ENCODE data around the gene PPM1L. TPM values are rescaled to one million over a fixed set of nuclear protein-coding genes. Genes with fewer than 3 reads are reported as not detected.
A peak's percentile ranks its signal among the peaks of the same experiment; 100 is the strongest.

PPM1L gene
- total RNA-seq, 1 experiment from 2014 or later, result 13.2 TPM

DNA sequence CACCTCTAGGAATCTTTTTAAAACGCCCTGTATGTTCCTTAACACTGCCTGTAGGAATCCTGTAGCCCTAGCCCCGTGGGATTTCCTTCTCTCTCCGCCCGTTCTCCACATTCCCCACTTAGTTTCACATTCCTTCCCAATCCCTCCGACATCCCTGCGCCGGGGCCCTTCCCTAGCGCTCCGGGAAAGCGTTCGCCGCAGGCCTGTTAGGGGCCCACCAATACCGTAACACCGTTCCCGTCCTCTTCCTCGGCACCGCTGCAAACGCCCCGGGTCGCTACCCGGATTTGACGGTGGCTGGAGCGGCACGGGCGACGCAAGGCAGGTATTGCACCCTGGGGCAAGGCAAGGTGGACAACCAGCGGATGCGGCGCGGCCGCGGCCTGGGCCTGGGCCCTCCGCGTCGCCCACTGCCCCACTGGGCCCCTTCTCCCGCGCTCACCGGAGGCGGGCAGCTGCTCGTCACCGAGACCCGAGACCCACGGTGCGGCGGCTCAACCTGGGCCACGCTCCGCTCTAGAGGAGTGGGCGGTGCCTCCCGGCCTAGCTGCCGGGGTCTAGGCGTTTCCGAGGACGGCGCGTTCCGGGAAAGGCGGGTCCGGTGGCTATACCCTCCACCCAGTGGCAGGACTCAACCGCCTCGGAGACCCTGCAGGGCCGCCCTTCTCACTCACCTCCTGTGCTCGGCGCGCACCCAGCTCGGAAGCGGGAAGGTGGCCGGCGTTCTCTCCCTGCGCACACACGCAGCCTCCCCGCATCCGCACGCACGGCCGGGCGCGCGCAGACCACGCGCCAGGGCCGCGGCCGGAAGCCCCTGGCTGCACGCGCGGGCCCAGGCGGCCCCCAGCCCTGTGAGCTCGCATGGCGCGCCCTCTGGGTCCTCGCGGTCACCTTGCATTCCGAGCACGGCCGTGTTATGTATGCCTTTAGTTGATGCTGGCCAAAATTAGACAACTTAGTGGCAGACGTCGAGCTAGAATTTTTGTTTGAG is 348.8 kb downstream of the PPM1L start, which contains the start of gene B3GALNT1:
Gene B3GALNT1, minus strand, starts transcription at position 789 of the 991 bp plus-strand sequence. CDS start 18,595 bp downstream, outside the sequence.
- Histone ChIP-seq H3K9me3 (ENCODE audit: control insufficient read depth in 1 of 2, insufficient read depth in 1 of 2, low read depth in 1 of 2, low read length in 2 of 2) (no peaks in the 10 kb centered on the region), H3K9me2 (ENCODE audit: insufficient read depth) (no peaks in the 10 kb centered on the region), H3K9ac (ENCODE audit: low read length) (peak within 1 kb of the TSS; percentile 61), H3K79me2 (ENCODE audit: insufficient read depth, low read length) (no peaks in the 10 kb centered on the region), H2AFZ (ENCODE audit: low read depth, low read length, poor library complexity, severe bottlenecking) (peak within 1 kb of the TSS; percentile 3), H3K4me1 (ENCODE audit: control insufficient read depth in 1 of 2, insufficient read depth in 2 of 2, low read length in 2 of 2) (peaks cover 3 to 24% of the 10 kb centered on the region in 2 experiments; a peak in 3 of 4 replicates), H3K4me2 (ENCODE audit: low read length) (peak within 1 kb of the TSS; percentile 68), H3K27me3 (ENCODE audit: insufficient read depth, low read length) (no peaks in the 10 kb centered on the region), H3K4me3 (replicated peaks in 1 of 2; ENCODE audit: low read depth in 1 of 2, low read length in 2 of 2) (peak within 1 kb of the TSS; percentile 50 to 58), H4K20me1 (ENCODE audit: insufficient read depth) (no peaks in the 10 kb centered on the region), H3K27ac (ENCODE audit: low read depth, low read length) (peak within 1 kb of the TSS; percentile 60), H3K36me3 (ENCODE audit: control insufficient read depth in 1 of 2, insufficient read depth in 2 of 2, low read length in 2 of 2) (no peaks in the 10 kb centered on the region)
- intact Hi-C loops (cut with micrococcal nuclease), result no loop called here
- no peak for DNase-seq (ENCODE audit: low read depth, low spot score)
- ChIA-PET CTCF (interaction anchor here (2.3 kb wide), 1 partner anchor 8 kb away, joined by 8 read pairs; no protein-coding TSS in a partner anchor), POLR2A (no interaction called here), RAD21 (ENCODE audit: low non-redundant PET in 1 of 2, low total read pairs in 2 of 2, uncharacterized antibody in 2 of 2, unreplicated experiment in 2 of 2) (no interaction called here)
- peak; percentile 79 for ATAC-seq
- no TSS peak for BruUV-seq (replicated peaks)
- no peak for TF ChIP-seq POLR2A (IDR thresholded peaks at IDR 0.05; ENCODE audit: borderline replicate concordance, extremely low read depth, insufficient read depth, insufficient read length)
- TF ChIP-seq TCF7L2 (IDR thresholded peaks at IDR 0.05; ENCODE audit: borderline replicate concordance, extremely low read depth, insufficient read depth, insufficient read length), result no peak
- TF ChIP-seq, protein P1, sequence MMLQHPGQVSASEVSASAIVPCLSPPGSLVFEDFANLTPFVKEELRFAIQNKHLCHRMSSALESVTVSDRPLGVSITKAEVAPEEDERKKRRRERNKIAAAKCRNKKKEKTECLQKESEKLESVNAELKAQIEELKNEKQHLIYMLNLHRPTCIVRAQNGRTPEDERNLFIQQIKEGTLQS (IDR thresholded peaks at IDR 0.05), result no peak
- peak; percentile 76 for TF ChIP-seq MAX (IDR thresholded peaks at IDR 0.05)
- TF ChIP-seq SIN3A (IDR thresholded peaks at IDR 0.05; ENCODE audit: low read depth), result 0 out of 2 replicates have a peak, but pooled peaks have one; percentile 28
- no peak for TF ChIP-seq ZBTB33 (IDR thresholded peaks at IDR 0.05; ENCODE audit: extremely low read depth, insufficient replicate concordance, low read length)
- TF ChIP-seq JUND (IDR thresholded peaks at IDR 0.05), result no peak
- TF ChIP-seq RAD21 (IDR thresholded peaks at IDR 0.05; ENCODE audit: low read depth), result no peak
- no peak for TF ChIP-seq CTCF (IDR thresholded peaks at IDR 0.05 in 2 of 3, conservative IDR thresholded peaks at IDR 0.05 in 1 of 3; ENCODE audit: borderline replicate concordance in 1 of 3, insufficient read depth in 1 of 3, low read depth in 2 of 3, low read length in 2 of 3)
- TF ChIP-seq FOSL1 (IDR thresholded peaks at IDR 0.05; ENCODE audit: low read depth), result no peak
- TF ChIP-seq ELF1 (IDR thresholded peaks at IDR 0.05; ENCODE audit: borderline replicate concordance, low read depth), result no peak
- TF ChIP-seq, protein P2, sequence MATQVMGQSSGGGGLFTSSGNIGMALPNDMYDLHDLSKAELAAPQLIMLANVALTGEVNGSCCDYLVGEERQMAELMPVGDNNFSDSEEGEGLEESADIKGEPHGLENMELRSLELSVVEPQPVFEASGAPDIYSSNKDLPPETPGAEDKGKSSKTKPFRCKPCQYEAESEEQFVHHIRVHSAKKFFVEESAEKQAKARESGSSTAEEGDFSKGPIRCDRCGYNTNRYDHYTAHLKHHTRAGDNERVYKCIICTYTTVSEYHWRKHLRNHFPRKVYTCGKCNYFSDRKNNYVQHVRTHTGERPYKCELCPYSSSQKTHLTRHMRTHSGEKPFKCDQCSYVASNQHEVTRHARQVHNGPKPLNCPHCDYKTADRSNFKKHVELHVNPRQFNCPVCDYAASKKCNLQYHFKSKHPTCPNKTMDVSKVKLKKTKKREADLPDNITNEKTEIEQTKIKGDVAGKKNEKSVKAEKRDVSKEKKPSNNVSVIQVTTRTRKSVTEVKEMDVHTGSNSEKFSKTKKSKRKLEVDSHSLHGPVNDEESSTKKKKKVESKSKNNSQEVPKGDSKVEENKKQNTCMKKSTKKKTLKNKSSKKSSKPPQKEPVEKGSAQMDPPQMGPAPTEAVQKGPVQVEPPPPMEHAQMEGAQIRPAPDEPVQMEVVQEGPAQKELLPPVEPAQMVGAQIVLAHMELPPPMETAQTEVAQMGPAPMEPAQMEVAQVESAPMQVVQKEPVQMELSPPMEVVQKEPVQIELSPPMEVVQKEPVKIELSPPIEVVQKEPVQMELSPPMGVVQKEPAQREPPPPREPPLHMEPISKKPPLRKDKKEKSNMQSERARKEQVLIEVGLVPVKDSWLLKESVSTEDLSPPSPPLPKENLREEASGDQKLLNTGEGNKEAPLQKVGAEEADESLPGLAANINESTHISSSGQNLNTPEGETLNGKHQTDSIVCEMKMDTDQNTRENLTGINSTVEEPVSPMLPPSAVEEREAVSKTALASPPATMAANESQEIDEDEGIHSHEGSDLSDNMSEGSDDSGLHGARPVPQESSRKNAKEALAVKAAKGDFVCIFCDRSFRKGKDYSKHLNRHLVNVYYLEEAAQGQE (IDR thresholded peaks at IDR 0.05; ENCODE audit: low read depth), result no peak
- TF ChIP-seq EGR1 (IDR thresholded peaks at IDR 0.05; ENCODE audit: low read depth), result no peak
- TF ChIP-seq YY1 (IDR thresholded peaks at IDR 0.05; ENCODE audit: extremely low read depth, insufficient replicate concordance, low read depth, low read length), result no peak
- TF ChIP-seq SP1 (IDR thresholded peaks at IDR 0.05; ENCODE audit: low read depth), result no peak
- no peak for TF ChIP-seq ZNF274 (IDR thresholded peaks at IDR 0.05; ENCODE audit: low read depth, low read length)
- no peak for TF ChIP-seq CBX3 (IDR thresholded peaks at IDR 0.05; ENCODE audit: low read depth)
- no peak for TF ChIP-seq EZH2phosphoT487 (IDR thresholded peaks at IDR 0.05; ENCODE audit: borderline replicate concordance)

Measured in HCT116 (cell line).